Measurements from ENCODE around the gene ERBB2. TPM values are rescaled to one million over a fixed set of nuclear protein-coding genes. Genes with fewer than 3 reads are reported as not detected.

The ERBB2 gene
- total RNA-seq, 1 donor from 2014 or later = 52.1 TPM

DNA sequence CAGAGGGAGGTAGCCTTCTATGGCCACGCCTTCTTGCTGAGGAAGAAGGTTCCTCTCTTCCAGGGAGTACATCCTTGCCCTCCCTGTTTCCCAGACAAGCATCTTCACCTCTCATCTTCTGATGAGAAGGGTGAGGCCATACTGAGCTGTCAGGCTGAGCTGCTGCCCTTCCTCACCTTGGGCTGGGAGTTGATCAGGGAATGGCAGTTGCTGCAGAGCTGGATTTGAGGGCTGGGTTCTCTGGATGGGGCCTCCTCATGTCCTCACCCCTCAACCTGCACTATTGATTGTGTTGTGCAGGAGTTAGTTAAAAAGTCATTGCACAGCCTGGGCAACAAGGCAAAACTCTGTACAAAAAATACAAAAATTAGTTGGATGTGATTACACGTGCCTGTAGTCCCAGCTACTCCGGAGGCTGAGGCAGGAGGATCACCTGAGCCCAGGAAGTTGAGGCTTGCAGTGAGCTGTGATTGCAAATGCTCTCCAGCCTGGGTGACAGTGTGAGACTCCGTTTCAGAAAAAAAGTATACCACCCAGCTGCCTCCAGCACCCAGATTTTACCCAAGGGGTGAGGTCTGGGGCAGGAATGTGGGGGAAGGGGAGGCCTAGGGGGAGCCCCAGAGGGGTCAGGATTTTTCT is 2.0 kb downstream of the ERBB2 start:
- no peaks in the 10 kb centered on the region for H3K27me3 ChIP-seq
- intact Hi-C loops (cut with DNase I) = no loop called here
- no peak for DNase-seq (ENCODE audit: extremely low spot score in 2 of 2)
- no peak overlapping the region for H3K27ac ChIP-seq
- H3K4me3 ChIP-seq = peak overlapping the region in 1 of 2 donors; percentile 72
- no peaks in the 10 kb centered on the region for H3K36me3 ChIP-seq
- H3K9me3 ChIP-seq = no peaks in the 10 kb centered on the region
- peaks cover 63% of the 10 kb centered on the region for H3K4me1 ChIP-seq
- TF ChIP-seq POLR2A (IDR thresholded peaks at IDR 0.05) = no peak
- no peak for TF ChIP-seq POLR2AphosphoS5 (IDR thresholded peaks at IDR 0.05; ENCODE audit: insufficient read depth in 1 of 2, low read depth in 1 of 2)
- TF ChIP-seq, protein P1, sequence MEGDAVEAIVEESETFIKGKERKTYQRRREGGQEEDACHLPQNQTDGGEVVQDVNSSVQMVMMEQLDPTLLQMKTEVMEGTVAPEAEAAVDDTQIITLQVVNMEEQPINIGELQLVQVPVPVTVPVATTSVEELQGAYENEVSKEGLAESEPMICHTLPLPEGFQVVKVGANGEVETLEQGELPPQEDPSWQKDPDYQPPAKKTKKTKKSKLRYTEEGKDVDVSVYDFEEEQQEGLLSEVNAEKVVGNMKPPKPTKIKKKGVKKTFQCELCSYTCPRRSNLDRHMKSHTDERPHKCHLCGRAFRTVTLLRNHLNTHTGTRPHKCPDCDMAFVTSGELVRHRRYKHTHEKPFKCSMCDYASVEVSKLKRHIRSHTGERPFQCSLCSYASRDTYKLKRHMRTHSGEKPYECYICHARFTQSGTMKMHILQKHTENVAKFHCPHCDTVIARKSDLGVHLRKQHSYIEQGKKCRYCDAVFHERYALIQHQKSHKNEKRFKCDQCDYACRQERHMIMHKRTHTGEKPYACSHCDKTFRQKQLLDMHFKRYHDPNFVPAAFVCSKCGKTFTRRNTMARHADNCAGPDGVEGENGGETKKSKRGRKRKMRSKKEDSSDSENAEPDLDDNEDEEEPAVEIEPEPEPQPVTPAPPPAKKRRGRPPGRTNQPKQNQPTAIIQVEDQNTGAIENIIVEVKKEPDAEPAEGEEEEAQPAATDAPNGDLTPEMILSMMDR (IDR thresholded peaks at IDR 0.05) = no peak

DNA sequence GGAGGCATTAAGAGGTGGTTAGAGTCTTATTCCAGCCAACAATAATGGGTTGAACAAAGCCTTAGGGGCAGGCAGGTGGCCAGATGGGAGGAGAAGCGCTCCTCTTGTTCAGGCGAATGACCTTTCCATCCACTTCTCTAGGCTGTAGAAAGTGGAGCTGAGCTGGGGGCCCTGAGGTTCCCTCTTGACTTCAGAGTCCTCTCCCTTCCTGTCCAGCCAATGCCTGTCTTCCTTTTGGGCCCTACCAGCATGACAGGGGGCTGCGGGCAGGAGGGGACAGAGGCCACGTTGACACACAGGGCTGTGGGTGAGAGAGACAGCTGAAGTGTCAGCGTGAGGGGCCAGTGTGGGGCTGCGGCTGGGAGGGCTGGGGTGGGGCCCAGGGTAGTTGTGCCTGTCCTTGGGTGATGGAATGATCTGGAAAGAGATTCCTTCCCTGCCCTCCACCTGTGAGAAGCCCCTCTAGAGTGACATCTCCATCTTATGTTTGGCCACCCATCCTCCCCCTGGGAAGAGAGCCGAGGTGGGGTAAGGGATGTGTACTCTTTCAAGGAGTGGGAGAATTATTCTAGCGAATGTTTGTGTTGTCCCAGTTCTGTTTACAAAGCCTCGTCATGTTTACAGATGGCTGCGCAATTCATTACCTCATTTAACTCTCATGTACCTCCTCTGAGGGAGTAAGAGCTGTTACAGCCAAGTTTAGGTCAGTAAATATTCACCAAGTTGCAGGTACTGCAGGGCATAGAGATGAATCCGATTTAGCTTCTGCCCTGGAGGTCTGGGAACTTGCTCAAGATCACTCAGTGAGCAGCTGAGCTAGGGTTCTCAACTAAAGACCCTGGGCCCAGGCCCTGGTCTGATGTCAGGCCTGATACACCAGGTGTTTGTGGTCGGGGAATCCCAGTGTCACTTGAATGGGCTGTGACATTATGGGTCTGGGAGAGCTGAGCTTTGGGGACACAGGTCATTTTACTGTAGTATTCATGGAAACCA is 3.3 kb downstream of the ERBB2 start:
- Histone ChIP-seq H3K27me3 (no peaks in the 10 kb centered on the region), H3K36me3 (peaks cover 0 to 12% of the 10 kb centered on the region in 2 donors), H3K9me3 (no peaks in the 10 kb centered on the region), H3K4me1 (peaks cover 71% of the 10 kb centered on the region), H3K4me3 (no peak overlapping the region), H3K27ac (peak overlapping the region; percentile 9)
- TF ChIP-seq, protein P1 (IDR thresholded peaks at IDR 0.05) = no peak
- no peak for TF ChIP-seq POLR2A (IDR thresholded peaks at IDR 0.05)
- no peak for TF ChIP-seq POLR2AphosphoS5 (IDR thresholded peaks at IDR 0.05; ENCODE audit: insufficient read depth in 1 of 2, low read depth in 1 of 2)
- DNase-seq (ENCODE audit: extremely low spot score in 2 of 2) = no peak
- intact Hi-C loops (cut with DNase I) = no loop called here

DNA sequence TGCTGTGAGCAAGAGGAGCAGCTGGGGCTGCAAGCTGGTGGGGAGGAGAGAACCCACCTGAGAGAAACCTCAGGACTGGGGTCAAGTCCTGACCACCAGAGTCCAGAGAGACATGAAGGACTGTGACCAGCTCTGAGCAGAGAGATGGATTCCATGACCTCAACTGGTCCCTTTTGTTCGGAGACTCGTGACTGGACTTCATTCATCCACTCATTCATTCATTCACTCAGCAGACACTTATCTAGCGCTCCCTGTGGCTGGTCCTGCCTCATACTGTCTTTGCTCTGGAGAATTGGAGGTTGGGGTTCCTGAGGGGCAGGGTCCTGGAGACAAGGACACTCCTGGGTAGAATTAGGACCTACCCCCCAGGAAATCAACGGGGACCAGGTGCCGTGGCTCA is 4.0 kb downstream of the ERBB2 start:
- peak overlapping the region; percentile 9 for H3K27ac ChIP-seq
- TF ChIP-seq POLR2A (IDR thresholded peaks at IDR 0.05) (no peak), POLR2AphosphoS5 (IDR thresholded peaks at IDR 0.05; ENCODE audit: insufficient read depth in 1 of 2, low read depth in 1 of 2) (no peak)
- TF ChIP-seq, protein P1 (IDR thresholded peaks at IDR 0.05) = no peak
- peaks cover 71% of the 10 kb centered on the region for H3K4me1 ChIP-seq

DNA sequence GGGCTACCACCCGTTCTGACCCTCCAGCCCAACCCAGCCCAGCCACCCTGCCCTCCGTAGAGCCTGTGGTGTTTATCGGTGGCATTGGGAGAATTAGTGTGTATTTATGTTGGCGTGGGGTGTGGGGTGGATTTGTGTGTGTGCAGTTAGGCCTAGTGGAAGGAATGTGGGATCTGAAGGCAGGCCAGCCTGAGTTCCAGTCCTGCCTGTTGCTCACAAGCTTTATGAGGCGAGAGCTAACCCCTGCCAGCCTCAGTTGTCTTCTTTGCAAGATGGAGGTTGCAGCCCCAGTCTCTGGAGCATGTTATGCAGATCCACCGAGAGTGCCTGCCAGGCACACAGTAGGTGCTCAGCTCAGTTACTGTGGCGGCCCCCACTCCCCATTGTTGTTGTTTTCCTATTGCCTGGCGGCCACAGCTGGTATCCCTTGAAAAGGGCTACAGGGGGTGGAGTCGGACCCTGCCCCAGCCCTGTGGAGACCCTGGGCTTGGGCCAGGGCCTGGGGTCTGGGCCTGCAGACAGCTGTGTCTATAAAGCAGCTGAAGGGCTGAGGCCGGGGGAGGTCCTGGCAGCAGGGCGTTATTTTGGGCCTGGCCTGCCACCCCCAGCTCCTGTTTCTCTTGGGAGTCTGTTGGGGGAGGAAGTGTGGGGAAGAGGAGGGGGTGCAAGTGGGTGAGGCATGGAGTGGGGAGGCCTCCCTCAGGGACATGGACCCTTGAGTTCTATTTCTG is 5.1 kb downstream of the ERBB2 start:
- Histone ChIP-seq H3K4me3 (no peak overlapping the region), H3K27ac (peak overlapping the region; percentile 57), H3K4me1 (peaks cover 65% of the 10 kb centered on the region), H3K27me3 (no peaks in the 10 kb centered on the region), H3K9me3 (no peaks in the 10 kb centered on the region), H3K36me3 (peaks cover 0 to 28% of the 10 kb centered on the region in 2 donors)
- no peak for DNase-seq (ENCODE audit: extremely low spot score in 2 of 2)
- TF ChIP-seq, protein P1 (IDR thresholded peaks at IDR 0.05) = peak in 1 of 3 experiments; percentile 19
- no peak for TF ChIP-seq POLR2A (IDR thresholded peaks at IDR 0.05)
- intact Hi-C loops (cut with DNase I) = no loop called here

More for the DNA sequence above, 4.0 kb downstream of the ERBB2 start:
- intact Hi-C loops (cut with DNase I) = no loop called here
- Histone ChIP-seq H3K9me3 (no peaks in the 10 kb centered on the region), H3K36me3 (peaks cover 0 to 18% of the 10 kb centered on the region in 2 donors), H3K4me3 (no peak overlapping the region), H3K27me3 (no peaks in the 10 kb centered on the region)
- no peak for DNase-seq (ENCODE audit: extremely low spot score in 2 of 2)

Measured in vagina (tissue), 2 donors.